Measurements from ENCODE around the gene CHPF. TPM values are rescaled to one million over a fixed set of nuclear protein-coding genes. Genes with fewer than 3 reads are reported as not detected.
A peak's percentile ranks its signal among the peaks of the same experiment; 100 is the strongest.

The CHPF gene
- total RNA-seq, 4 donors from 2014 or later: 19.0 to 122 (median 90.5) TPM

DNA sequence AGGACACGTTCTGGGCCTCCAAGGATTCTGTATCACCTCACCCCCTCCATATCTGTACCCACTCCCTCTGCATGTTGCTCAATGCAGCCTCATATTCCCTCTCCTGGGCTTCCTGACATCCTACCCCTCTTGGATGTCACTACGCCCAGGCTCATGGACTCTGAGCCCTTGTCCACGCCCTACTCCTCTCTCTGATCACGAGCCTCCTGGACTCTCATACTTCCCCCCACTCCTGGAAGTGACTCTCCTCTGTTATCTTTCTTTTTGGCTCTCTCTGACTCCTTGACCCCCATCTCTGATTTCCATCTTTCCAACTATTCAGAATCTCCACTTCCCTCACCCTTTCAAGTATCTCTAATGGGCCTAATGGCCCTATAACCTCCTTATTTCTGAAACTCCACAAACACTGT lies 2.3 kb upstream of the CHPF start:
- no peaks in the 10 kb centered on the region for H3K9me3 ChIP-seq
- no peaks in the 10 kb centered on the region for H3K27me3 ChIP-seq
- peak overlapping the region in 2 of 4 donors; percentile 48 to 79 for H3K27ac ChIP-seq
- peaks cover 0 to 23% (median 14%) of the 10 kb centered on the region in 4 donors for H3K4me1 ChIP-seq
- H3K4me3 ChIP-seq: no peak overlapping the region
- peak in 2 of 3 donors; percentile 66 to 78 for DNase-seq
- peaks cover 0 to 5% (median 0%) of the 10 kb centered on the region in 3 donors for H3K36me3 ChIP-seq
- TF ChIP-seq CTCF (IDR thresholded peaks at IDR 0.05) (no peak), POLR2A (IDR thresholded peaks at IDR 0.05) (peak in 1 of 2 donors; percentile 46)

DNA sequence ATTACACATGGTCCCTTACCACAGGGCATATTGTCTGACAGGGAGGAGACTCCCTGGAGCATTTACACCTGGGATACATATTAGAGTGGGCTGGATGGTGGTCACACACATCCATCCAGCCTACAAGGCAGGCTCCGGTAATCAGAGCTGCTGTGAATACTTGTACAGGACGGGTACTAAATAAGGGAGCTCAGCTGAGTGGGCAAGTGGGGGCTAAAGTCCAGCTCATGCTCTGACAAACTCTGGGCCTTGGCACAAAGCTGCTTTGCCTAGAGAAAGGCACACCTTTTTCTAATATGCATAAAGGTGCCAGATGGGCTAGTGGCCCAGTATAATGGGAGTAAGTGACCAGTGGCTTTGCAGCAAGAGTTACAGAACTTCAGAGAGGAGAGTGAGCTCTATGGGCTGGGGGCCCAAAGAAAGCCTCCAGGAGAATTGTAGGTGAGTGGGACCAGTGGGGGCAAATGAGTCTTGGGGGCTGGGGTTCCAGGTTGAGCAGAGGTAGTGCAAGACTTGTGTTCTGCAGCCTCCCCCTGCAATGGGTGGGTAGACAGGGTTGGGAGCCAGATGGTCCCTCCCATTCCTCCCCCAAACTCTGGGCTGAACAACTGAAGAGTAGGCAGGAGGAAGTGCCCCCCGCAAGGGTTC lies 1.8 kb upstream of the CHPF start:
- Histone ChIP-seq H3K27ac (peak overlapping the region in 2 of 4 donors; percentile 48 to 79), H3K27me3 (no peaks in the 10 kb centered on the region), H3K9me3 (no peaks in the 10 kb centered on the region), H3K4me3 (peak overlapping the region in 1 of 4 donors; percentile 79), H3K4me1 (peaks cover 0 to 23% (median 14%) of the 10 kb centered on the region in 4 donors), H3K36me3 (peaks cover 0 to 10% (median 0%) of the 10 kb centered on the region in 3 donors)
- TF ChIP-seq POLR2A (IDR thresholded peaks at IDR 0.05) (no peak), CTCF (IDR thresholded peaks at IDR 0.05) (no peak)
- DNase-seq: no peak

DNA sequence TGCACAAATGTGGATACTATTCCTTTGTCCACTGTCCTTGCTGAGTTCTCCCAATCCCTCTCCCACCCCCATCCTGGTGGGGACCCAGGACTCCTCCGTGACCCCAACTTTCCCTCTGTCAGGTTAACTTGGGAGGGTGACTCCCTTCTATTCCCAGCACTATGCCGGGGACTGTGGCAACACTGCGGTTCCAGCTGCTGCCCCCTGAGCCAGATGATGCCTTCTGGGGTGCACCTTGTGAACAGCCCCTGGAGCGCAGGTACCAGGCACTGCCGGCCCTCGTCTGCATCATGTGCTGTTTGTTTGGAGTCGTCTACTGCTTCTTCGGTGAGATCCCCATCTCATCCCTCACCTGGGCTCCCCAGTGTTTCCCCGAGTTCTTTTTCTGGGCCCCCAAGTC lies 958 bp upstream of the CHPF start:
- H3K27me3 ChIP-seq: no peaks in the 10 kb centered on the region
- peak overlapping the region in 3 of 4 donors; percentile 54 to 80 (median 79) for H3K4me3 ChIP-seq
- peaks cover 0 to 19% (median 0%) of the 10 kb centered on the region in 3 donors for H3K36me3 ChIP-seq
- peak overlapping the region in 1 of 4 donors; percentile 95 for H3K27ac ChIP-seq
- DNase-seq: no peak
- H3K4me1 ChIP-seq: peaks cover 0 to 23% (median 14%) of the 10 kb centered on the region in 4 donors
- no peaks in the 10 kb centered on the region for H3K9me3 ChIP-seq
- no peak for TF ChIP-seq POLR2A (IDR thresholded peaks at IDR 0.05)
- TF ChIP-seq CTCF (IDR thresholded peaks at IDR 0.05): no peak

DNA sequence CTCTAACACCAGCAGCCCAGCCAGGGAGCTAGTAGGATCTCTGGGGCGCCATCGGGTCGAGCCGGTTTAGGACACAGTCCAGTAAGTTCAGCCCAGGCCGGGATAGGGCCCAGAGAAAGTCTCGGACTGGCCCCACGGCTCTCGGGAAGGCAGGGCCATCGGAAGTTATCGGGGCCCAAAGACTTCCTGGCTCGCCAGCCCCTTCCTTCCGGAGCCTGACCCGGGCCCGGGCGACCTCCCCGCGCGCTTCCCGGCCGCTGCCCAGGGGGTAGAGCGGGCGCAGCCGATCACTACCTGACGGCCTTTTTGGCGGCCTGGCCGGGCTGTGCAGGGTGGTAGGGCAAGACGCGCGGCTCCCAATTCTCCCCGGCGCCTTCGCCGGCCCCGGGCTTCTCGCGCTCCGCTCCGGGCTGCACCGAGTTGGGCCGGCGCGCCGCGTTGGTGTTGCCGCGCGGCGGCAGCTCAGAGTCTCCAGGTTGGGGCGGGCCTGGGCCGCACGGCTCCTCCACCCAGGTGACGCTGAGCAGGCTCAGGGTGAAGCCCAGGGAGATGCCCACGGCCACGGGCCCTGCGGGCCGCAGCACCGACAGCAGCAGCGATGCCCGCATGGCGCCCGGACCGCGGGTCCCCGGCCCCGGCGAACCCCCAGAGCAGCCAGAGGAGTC lies 546 bp downstream of the CHPF start:
- peaks cover 0 to 23% (median 14%) of the 10 kb centered on the region in 4 donors for H3K4me1 ChIP-seq
- peaks cover 0 to 27% (median 0%) of the 10 kb centered on the region in 3 donors for H3K36me3 ChIP-seq
- H3K27me3 ChIP-seq: no peaks in the 10 kb centered on the region
- peak overlapping the region; percentile 78 to 95 (median 89) for H3K27ac ChIP-seq
- DNase-seq: peak in 1 of 3 donors; percentile 58
- H3K9me3 ChIP-seq: no peaks in the 10 kb centered on the region
- peak overlapping the region; percentile 54 to 80 (median 80) for H3K4me3 ChIP-seq
- TF ChIP-seq CTCF (IDR thresholded peaks at IDR 0.05): no peak
- TF ChIP-seq POLR2A (IDR thresholded peaks at IDR 0.05): no peak

GRCh38 chr2:219541611-219542180 lies 1.9 kb downstream of the CHPF start:
- no peaks in the 10 kb centered on the region for H3K9me3 ChIP-seq
- DNase-seq: peak; percentile 85 to 95 (median 95)
- H3K27ac ChIP-seq: peak overlapping the region in 1 of 4 donors; percentile 18
- peaks cover 0 to 23% (median 14%) of the 10 kb centered on the region in 4 donors for H3K4me1 ChIP-seq
- peak overlapping the region; percentile 27 to 80 (median 60) for H3K4me3 ChIP-seq
- peaks cover 0 to 27% (median 0%) of the 10 kb centered on the region in 3 donors for H3K36me3 ChIP-seq
- no peaks in the 10 kb centered on the region for H3K27me3 ChIP-seq
- TF ChIP-seq CTCF (IDR thresholded peaks at IDR 0.05): peak; percentile 72 to 100 (median 98)
- peak in 1 of 2 donors; percentile 34 for TF ChIP-seq POLR2A (IDR thresholded peaks at IDR 0.05)

Measured in Peyer's patch (tissue), 4 donors.